AG10803 (cell line): ENCODE results near the gene ARHGAP10.

Source experiments
- DNase-seq: peaks from one replicate; pipeline ENCODE4 v3.0.0; 2010; ENCODE audit warnings: low read depth
- H3K4me3 ChIP-seq: 2 replicates; pipeline ENCODE4 v1.5.1; 2011; ENCODE audit warnings: mild to moderate bottlenecking, low read length, control low read depth
- TF ChIP-seq, protein P1 (sequence below): conservative IDR thresholded peaks from 2 replicates; pipeline ENCODE4 v1.5.1; 2011; ENCODE audit warnings: mild to moderate bottlenecking, low read length, control low read depth, inconsistent platforms

Gene ARHGAP10

GRCh38 chr4:147830102-147830463 lies 98.2 kb downstream of the ARHGAP10 start:
- TF ChIP-seq, protein P1, sequence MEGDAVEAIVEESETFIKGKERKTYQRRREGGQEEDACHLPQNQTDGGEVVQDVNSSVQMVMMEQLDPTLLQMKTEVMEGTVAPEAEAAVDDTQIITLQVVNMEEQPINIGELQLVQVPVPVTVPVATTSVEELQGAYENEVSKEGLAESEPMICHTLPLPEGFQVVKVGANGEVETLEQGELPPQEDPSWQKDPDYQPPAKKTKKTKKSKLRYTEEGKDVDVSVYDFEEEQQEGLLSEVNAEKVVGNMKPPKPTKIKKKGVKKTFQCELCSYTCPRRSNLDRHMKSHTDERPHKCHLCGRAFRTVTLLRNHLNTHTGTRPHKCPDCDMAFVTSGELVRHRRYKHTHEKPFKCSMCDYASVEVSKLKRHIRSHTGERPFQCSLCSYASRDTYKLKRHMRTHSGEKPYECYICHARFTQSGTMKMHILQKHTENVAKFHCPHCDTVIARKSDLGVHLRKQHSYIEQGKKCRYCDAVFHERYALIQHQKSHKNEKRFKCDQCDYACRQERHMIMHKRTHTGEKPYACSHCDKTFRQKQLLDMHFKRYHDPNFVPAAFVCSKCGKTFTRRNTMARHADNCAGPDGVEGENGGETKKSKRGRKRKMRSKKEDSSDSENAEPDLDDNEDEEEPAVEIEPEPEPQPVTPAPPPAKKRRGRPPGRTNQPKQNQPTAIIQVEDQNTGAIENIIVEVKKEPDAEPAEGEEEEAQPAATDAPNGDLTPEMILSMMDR, result no peak
- H3K4me3 ChIP-seq, result no peak overlapping the region
- DNase-seq, result no peak

DNA sequence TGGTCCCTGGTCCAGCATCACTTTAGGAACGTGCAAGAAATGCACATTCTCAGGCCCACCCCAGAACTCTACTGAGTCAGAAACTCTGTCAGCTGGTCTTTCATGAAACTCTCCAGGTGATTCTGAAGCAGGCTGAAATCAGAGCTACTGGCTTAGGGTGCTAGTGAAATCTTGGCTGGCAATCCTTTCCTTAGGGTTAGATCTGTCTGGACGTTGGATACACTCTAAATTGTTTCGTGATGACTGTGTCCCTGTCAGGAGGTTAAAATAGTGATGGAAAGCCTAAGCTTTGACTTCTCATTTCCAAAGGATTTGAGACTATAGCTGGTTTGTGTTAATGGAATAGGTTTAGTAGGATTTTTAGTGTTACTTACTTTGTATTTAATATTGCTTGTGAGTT lies 99.1 kb downstream of the ARHGAP10 start:
- no peak overlapping the region for H3K4me3 ChIP-seq
- peak; percentile 62 for DNase-seq
- TF ChIP-seq, protein P1, result no peak

GRCh38 chr4:147831551-147832171 lies 99.8 kb downstream of the ARHGAP10 start:
- peak; percentile 85 for DNase-seq
- H3K4me3 ChIP-seq, result no peak overlapping the region; the same call in 1 of the 2 replicates
- TF ChIP-seq, protein P1, result no peak

- H3K4me3 ChIP-seq, result no peak overlapping the region
- TF ChIP-seq, protein P1, result no peak
- DNase-seq, result peak; percentile 39
These were observed 101.4 kb downstream of the ARHGAP10 start for GRCh38 chr4:147833254-147833653.

- H3K4me3 ChIP-seq, result no peak overlapping the region
- TF ChIP-seq, protein P1, result no peak
- DNase-seq, result no peak
These were observed 101.9 kb downstream of the ARHGAP10 start for GRCh38 chr4:147833741-147834140.

DNA sequence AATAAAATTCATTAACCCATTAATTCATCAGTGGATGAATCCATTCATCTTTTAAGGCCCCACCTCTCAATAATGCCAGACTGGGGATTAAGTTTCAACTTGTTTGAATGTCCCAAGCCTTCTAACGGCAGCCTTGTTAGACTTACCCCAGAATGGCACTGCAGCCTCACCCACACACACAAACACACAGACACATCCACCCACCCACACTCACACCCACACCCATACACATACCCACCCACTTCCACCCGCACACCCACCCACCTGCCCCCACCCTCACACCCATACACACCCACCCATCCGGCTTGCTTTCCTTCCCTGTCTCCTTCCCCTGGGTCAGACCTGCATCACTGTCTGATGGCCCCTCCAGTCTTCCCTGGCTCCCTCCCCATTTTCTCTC lies 102.6 kb downstream of the ARHGAP10 start:
- TF ChIP-seq, protein P1, result no peak
- DNase-seq, result no peak
- H3K4me3 ChIP-seq, result no peak overlapping the region

GRCh38 chr4:147836807-147837206 lies 104.9 kb downstream of the ARHGAP10 start:
- TF ChIP-seq, protein P1, result no peak
- no peak overlapping the region for H3K4me3 ChIP-seq
- DNase-seq, result no peak
